Gastroesophageal sphincter (tissue), 4 donors: ENCODE data around the gene TSACC. TPM values are rescaled to one million over a fixed set of nuclear protein-coding genes. Genes with fewer than 3 reads are reported as not detected.

Experiments
- ATAC-seq: fragments of 150-250 bp; one replicate; pipeline ENCODE4 v1.9.1; 2016; ENCODE audit warnings: mild to moderate bottlenecking, moderate library complexity
- H3K27ac ChIP-seq, 4 donors: fragments of 200-600 bp; sonication (generic) in 3 of 4; 1 replicate in 3 of 4; 2 replicates in 1 of 4; pipeline ENCODE4 v1.5.1; 2016 to 2019
- H3K27me3 ChIP-seq: fragments of 200-600 bp; sonication (generic); one replicate; pipeline ENCODE4 v1.5.1; 2019
- H3K36me3 ChIP-seq, 2 donors: fragments of 200-600 bp; sonication (generic); one replicate each; pipeline ENCODE4 v1.5.1; 2019; ENCODE audit warnings: control low read depth in 1 of 2
- H3K4me1 ChIP-seq, 3 donors: fragments of 200-600 bp; sonication (generic); 1 replicate in 2 of 3; 2 replicates in 1 of 3; pipeline ENCODE4 v1.5.1; 2016 to 2019; ENCODE audit warnings: control low read depth in 2 of 3
- H3K4me3 ChIP-seq, 2 donors: fragments of 200-600 bp; sonication (generic); one replicate each; pipeline ENCODE4 v1.5.1; 2019; ENCODE audit warnings: mild to moderate bottlenecking in 1 of 2, moderate library complexity in 1 of 2
- H3K9me3 ChIP-seq, 3 donors: fragments of 200-600 bp; sonication (generic); one replicate each; pipeline ENCODE4 v1.5.1; 2017 to 2019; ENCODE audit warnings: control low read depth in 2 of 3
- EP300 ChIP-seq: sonication (generic); formaldehyde crosslinking; IDR thresholded peaks from one replicate; pipeline ENCODE4 v1.6.1; 2017; ENCODE audit warnings: antibody characterized with exemption, mild to moderate bottlenecking
- POLR2A ChIP-seq, 2 donors: fragments of 450-650 bp; IDR thresholded peaks; one replicate each; pipeline ENCODE4 v1.6.1; 2017; ENCODE audit warnings: antibody characterized with exemption in 2 of 2, mild to moderate bottlenecking in 2 of 2, moderate library complexity in 1 of 2
- POLR2AphosphoS5 ChIP-seq: sonication (generic); formaldehyde crosslinking; IDR thresholded peaks from one replicate; pipeline ENCODE4 v1.6.1; 2017; ENCODE audit warnings: antibody characterized with exemption
- WGBS, 2 donors: methylation state at CpG; one replicate each; pipeline ENCODE4 v1.1.5; 2018; ENCODE audit warnings: low coverage in 1 of 2; 5-methylcytosine and 5-hydroxymethylcytosine counted together
- total RNA-seq, 4 donors: library from RNA; depleted of rRNA; stranded (reverse); fragments of >200 nt; gene quantifications; one replicate each; pipeline ENCODE4 v1.1.0, GENCODE V29; 2016
- TF ChIP-seq, protein P1 (sequence below), 4 experiments: fragments of 200-600 bp in 2 of 4; fragments of 450-650 bp in 2 of 4; sonication (generic) in 1 of 4; IDR thresholded peaks; one replicate each; pipeline ENCODE4 v1.5.1; 2017 to 2019; ENCODE audit warnings: antibody characterized with exemption in 4 of 4, mild to moderate bottlenecking in 2 of 4, moderate library complexity in 2 of 4

TSACC gene
- total RNA-seq, 4 donors from 2014 or later: not detected

DNA sequence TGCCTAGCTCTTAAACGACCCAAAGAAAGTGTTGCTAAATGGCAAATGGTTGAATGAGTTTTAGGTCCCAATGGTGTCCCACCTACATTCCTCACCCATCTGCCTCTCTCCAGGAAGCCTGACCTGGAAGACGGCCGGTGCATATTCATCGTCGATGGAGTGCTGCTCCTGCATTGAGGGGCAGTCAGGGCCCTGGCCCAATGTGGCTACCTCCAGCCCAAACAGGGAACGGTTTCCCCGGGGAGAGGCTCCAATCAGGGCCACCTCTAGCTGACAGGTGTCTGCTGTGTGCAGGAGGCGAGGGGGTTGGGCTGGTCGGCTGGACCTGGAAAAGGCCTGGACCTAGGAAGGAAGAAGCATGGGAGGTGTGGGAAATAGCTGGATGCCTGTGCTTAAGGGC is 44.4 kb upstream of the TSACC start:
- no CpG with 5 or more reads among the region's 9 CpGs for whole genome bisulfite sequencing, 2 donors

DNA sequence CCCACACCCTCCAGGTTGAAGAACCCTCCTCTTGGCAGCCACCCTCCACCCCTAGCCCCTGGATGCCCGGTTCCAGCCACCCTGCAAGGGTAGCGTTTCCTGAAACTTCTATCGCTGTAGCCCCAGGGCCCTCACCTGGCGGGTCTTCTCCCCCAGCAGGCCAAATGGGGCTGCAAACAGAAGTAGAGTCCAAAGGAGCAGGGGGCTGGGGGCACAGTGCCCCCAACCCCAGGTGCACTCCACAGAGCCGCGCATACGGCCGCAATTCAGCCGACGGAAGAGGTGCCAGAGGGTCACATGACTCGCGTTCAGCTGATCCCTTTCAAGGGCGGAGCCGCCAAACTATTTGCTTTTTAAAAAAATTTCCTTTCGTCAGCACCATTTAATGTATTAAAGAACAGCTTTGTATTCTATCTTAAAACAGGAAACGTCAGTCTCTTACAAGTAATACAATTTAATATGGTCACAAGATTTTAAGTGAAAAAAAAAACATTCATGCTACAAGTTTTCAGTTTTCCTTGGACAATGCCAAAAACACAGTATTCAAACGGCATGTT is 42.9 kb upstream of the TSACC start, which contains the start of gene GLMP:
Gene GLMP (minus strand): TSS at position 289 of the 557 bp plus-strand sequence. CDS start 34 bp downstream, at position 255.
- peak within 1 kb of the TSS; percentile 49 to 80 for H3K4me3 ChIP-seq
- peaks cover 0 to 56% (median 9%) of the 10 kb centered on the region in 3 donors for H3K4me1 ChIP-seq
- WGBS, 2 donors: 0 to 4% methylated on average over 7 to 8 of the region's 17 CpGs
- TF ChIP-seq, protein P1, sequence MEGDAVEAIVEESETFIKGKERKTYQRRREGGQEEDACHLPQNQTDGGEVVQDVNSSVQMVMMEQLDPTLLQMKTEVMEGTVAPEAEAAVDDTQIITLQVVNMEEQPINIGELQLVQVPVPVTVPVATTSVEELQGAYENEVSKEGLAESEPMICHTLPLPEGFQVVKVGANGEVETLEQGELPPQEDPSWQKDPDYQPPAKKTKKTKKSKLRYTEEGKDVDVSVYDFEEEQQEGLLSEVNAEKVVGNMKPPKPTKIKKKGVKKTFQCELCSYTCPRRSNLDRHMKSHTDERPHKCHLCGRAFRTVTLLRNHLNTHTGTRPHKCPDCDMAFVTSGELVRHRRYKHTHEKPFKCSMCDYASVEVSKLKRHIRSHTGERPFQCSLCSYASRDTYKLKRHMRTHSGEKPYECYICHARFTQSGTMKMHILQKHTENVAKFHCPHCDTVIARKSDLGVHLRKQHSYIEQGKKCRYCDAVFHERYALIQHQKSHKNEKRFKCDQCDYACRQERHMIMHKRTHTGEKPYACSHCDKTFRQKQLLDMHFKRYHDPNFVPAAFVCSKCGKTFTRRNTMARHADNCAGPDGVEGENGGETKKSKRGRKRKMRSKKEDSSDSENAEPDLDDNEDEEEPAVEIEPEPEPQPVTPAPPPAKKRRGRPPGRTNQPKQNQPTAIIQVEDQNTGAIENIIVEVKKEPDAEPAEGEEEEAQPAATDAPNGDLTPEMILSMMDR (IDR thresholded peaks at IDR 0.05): no peak
- TF ChIP-seq EP300 (no peak), POLR2AphosphoS5 (peak; percentile 30), POLR2A (IDR thresholded peaks at IDR 0.05) (peak in 1 of 2 donors; percentile 15)
- peak; percentile 41 for ATAC-seq
- no peaks in the 10 kb centered on the region for H3K9me3 ChIP-seq
- H3K36me3 ChIP-seq: peaks cover 0 to 14% of the 10 kb centered on the region in 2 donors
- no peaks in the 10 kb centered on the region for H3K27me3 ChIP-seq
- H3K27ac ChIP-seq: peak within 1 kb of the TSS in 3 of 4 donors; percentile 62 to 80 (median 79)

More for the DNA sequence above, 44.4 kb upstream of the TSACC start:
- H3K27ac ChIP-seq: no peak overlapping the region
- H3K36me3 ChIP-seq: peaks cover 0 to 17% of the 10 kb centered on the region in 2 donors
- H3K4me1 ChIP-seq: peaks cover 0 to 60% (median 9%) of the 10 kb centered on the region in 3 donors
- H3K4me3 ChIP-seq: no peak overlapping the region
- TF ChIP-seq EP300 (no peak), POLR2AphosphoS5 (no peak), POLR2A (IDR thresholded peaks at IDR 0.05) (no peak)
- TF ChIP-seq, protein P1 (IDR thresholded peaks at IDR 0.05): no peak
- H3K9me3 ChIP-seq: no peaks in the 10 kb centered on the region
- no peak for ATAC-seq
- H3K27me3 ChIP-seq: no peaks in the 10 kb centered on the region

DNA sequence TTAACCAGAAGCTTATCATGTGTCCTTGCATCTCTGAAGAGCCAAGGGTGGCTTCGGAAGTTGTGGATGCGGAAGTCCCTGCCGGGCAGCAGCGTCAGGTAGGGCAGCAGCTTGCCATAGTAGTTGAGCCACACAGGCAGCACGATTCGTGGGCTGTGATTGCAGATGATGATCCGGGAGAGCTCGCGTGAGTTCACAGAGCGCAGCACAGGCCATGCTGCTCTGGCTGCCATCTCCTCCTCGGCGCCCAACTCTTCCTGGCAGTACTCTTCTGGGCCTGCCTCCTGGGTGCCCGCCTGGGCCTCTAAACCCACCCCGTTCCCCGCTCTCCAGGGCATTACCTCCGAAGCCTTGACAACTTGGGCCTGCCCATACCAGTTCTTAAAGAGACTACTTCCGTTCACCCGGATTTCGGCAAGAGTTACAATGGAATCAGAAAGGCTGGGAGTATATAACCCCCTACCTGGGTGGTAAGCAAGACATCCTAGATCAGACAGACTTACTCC is 39.4 kb upstream of the TSACC start, which contains the start of gene VHLL:
Gene VHLL (minus strand): TSS at position 456 of the 506 bp plus-strand sequence. CDS start 118 bp downstream, at position 338.
- Histone ChIP-seq H3K27ac (no peak within 1 kb of the TSS), H3K4me3 (no peak within 1 kb of the TSS), H3K36me3 (peaks cover 0 to 3% of the 10 kb centered on the region in 2 donors), H3K4me1 (peaks cover 0 to 22% (median 6%) of the 10 kb centered on the region in 3 donors), H3K27me3 (no peaks in the 10 kb centered on the region), H3K9me3 (no peaks in the 10 kb centered on the region)
- 81 to 84% methylated on average over 8 to 11 of the region's 19 CpGs for WGBS, 2 donors
- no peak for TF ChIP-seq POLR2A (IDR thresholded peaks at IDR 0.05)
- no peak for TF ChIP-seq EP300
- no peak for ATAC-seq

DNA sequence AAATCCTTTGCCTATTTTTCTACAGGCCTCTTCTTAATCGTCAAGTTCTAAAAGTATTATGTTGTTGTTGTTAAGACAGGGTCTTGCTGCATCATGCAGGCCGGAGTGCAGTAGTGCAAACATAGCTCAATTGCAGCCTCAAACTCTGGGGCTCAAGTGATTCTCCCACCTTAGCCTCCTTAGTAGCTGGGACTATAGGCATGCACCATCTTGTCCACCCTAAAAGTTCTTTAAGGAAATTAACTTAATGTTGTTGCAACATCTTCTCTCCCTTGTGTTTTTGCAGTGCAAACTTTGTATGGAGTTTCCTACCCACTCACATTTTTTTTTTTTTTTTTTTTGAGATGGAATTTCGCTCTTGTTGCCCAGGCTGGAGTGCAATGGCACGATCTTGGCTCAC is 35.1 kb upstream of the TSACC start:
- no peak overlapping the region for H3K27ac ChIP-seq
- ATAC-seq: no peak
- no peaks in the 10 kb centered on the region for H3K4me1 ChIP-seq
- no peaks in the 10 kb centered on the region for H3K9me3 ChIP-seq
- no peaks in the 10 kb centered on the region for H3K27me3 ChIP-seq
- peaks cover 0 to 42% of the 10 kb centered on the region in 2 donors for H3K36me3 ChIP-seq
- WGBS, 2 donors: 95 to 100% methylated on average over 2 of the region's 4 CpGs
- no peak overlapping the region for H3K4me3 ChIP-seq
- TF ChIP-seq, protein P1 (IDR thresholded peaks at IDR 0.05): no peak
- TF ChIP-seq POLR2AphosphoS5 (no peak), POLR2A (IDR thresholded peaks at IDR 0.05) (no peak), EP300 (no peak)

GRCh38 chr1:156305215-156305614 is 33.1 kb upstream of the TSACC start:
- Histone ChIP-seq H3K9me3 (no peaks in the 10 kb centered on the region), H3K27ac (no peak overlapping the region), H3K4me1 (no peaks in the 10 kb centered on the region), H3K4me3 (no peak overlapping the region), H3K36me3 (peaks cover 0 to 62% of the 10 kb centered on the region in 2 donors), H3K27me3 (no peaks in the 10 kb centered on the region)
- TF ChIP-seq POLR2AphosphoS5: no peak
- TF ChIP-seq, protein P1 (IDR thresholded peaks at IDR 0.05): no peak
- TF ChIP-seq POLR2A (IDR thresholded peaks at IDR 0.05): no peak
- TF ChIP-seq EP300: no peak
- ATAC-seq: no peak
- WGBS, 2 donors: 48 to 67% methylated on average over 1 to 2 of the region's 2 CpGs
